B cell (primary cell): ENCODE results near the gene CDC37. TPM values are rescaled to one million over a fixed set of nuclear protein-coding genes. Genes with fewer than 3 reads are reported as not detected.
A peak's percentile ranks its signal among the peaks of the same experiment; 100 is the strongest.

Experiments used
- ATAC-seq: fragments of 200-7000 bp; cut with Tn5 transposase; one replicate; pipeline ENCODE4 v1.10.0; 2021; ENCODE audit warnings: low read depth, mild to moderate bottlenecking, moderate number of reproducible peaks, moderate library complexity
- CTCF ChIA-PET: fragments of 350-600 bp; sonication (Branson Sonifier 250); formaldehyde crosslinking; loops from one replicate; lab custom pipeline; 2021; ENCODE audit warnings: antibody characterized with exemption, inconsistent platforms; lab: Charles Lee
- POLR2A ChIA-PET: fragments of 350-600 bp; sonication (Branson Sonifier 250); formaldehyde crosslinking; loops from one replicate; lab custom pipeline; 2021; ENCODE audit warnings: antibody characterized with exemption; lab: Charles Lee
- DNase-seq: peaks from one replicate; pipeline ENCODE4 v3.0.0; 2013
- H2AFZ ChIP-seq: 2 replicates; pipeline ENCODE4 v1.6.1; 2012; ENCODE audit warnings: mild to moderate bottlenecking, low read depth, low read length; ENCODE audit not compliant: insufficient read depth, poor library complexity, severe bottlenecking
- H3K27ac ChIP-seq, 2 donors: 1 replicate in 1 of 2; 2 replicates in 1 of 2; pipeline ENCODE4 v1.5.1; 2012 to 2013; ENCODE audit warnings: low read length in 2 of 2, mild to moderate bottlenecking in 2 of 2, moderate library complexity in 1 of 2
- H3K27me3 ChIP-seq, 4 experiments: fragments of 200-600 bp in 1 of 4; sonication (generic) in 1 of 4; replicated peaks in 1 of 4; 1 replicate in 2 of 4; 2 replicates in 2 of 4; pipeline versions ENCODE4 v1.6.1 to v1.7.0; 2013 to 2016; ENCODE audit warnings: low read length in 3 of 4, mild to moderate bottlenecking in 2 of 4, mixed read lengths in 1 of 4, moderate library complexity in 1 of 4; ENCODE audit not compliant: insufficient read depth in 4 of 4, control insufficient read depth in 3 of 4; ENCODE audit errors: control extremely low read depth in 1 of 4
- H3K36me3 ChIP-seq, 2 experiments: replicated peaks in 1 of 2; 1 replicate in 1 of 2; 2 replicates in 1 of 2; pipeline versions ENCODE4 v1.6.1 to v1.7.1; 2013; ENCODE audit warnings: low read length in 1 of 2; ENCODE audit not compliant: insufficient read depth in 2 of 2, control insufficient read depth in 1 of 2; ENCODE audit errors: control extremely low read depth in 1 of 2, extremely low read depth in 1 of 2
- H3K4me1 ChIP-seq, 2 donors: fragments of 200-600 bp in 1 of 2; sonication (generic) in 1 of 2; 1 replicate in 1 of 2; 2 replicates in 1 of 2; pipeline versions ENCODE4 v1.5.1 to v1.6.1; 2013 to 2017; ENCODE audit warnings: low read length in 2 of 2; ENCODE audit not compliant: control insufficient read depth in 2 of 2, insufficient read depth in 2 of 2
- H3K4me2 ChIP-seq: replicated peaks from 2 replicates; pipeline ENCODE3; 2012; ENCODE audit warnings: mild to moderate bottlenecking, low read depth, low read length; ENCODE audit not compliant: poor library complexity, severe bottlenecking
- H3K4me3 ChIP-seq, 5 experiments: fragments of 200-600 bp in 1 of 5; sonication (generic) in 1 of 5; 1 replicate in 3 of 5; 2 replicates in 2 of 5; pipeline versions ENCODE4 v1.5.1 to v1.7.0; 2011 to 2016; ENCODE audit warnings: low read length in 4 of 5, mild to moderate bottlenecking in 4 of 5, low read depth in 2 of 5, control low read depth in 1 of 5, moderate library complexity in 1 of 5; ENCODE audit not compliant: insufficient read depth in 1 of 5; ENCODE audit errors: control extremely low read depth in 1 of 5, extremely low read depth in 1 of 5
- H3K79me2 ChIP-seq: fragments of 200-600 bp; sonication (generic); one replicate; pipeline ENCODE4 v1.6.0; 2016; ENCODE audit warnings: low read length; ENCODE audit not compliant: control insufficient read depth, insufficient read depth
- H3K9ac ChIP-seq: fragments of 200-600 bp; sonication (generic); 2 replicates; pipeline ENCODE4 v1.6.1; 2017; ENCODE audit warnings: mild to moderate bottlenecking, low read length, moderate library complexity
- H3K9me3 ChIP-seq, 3 donors: one replicate each; pipeline versions ENCODE4 v1.6.1 to v1.7.1; 2013; ENCODE audit warnings: low read length in 2 of 3; ENCODE audit not compliant: control insufficient read depth in 2 of 3, insufficient read depth in 1 of 3; ENCODE audit errors: control extremely low read depth in 1 of 3
- H4K20me1 ChIP-seq: 2 replicates; pipeline ENCODE4 v1.6.0; 2012; ENCODE audit warnings: mild to moderate bottlenecking, low read length; ENCODE audit not compliant: insufficient read depth, control insufficient read depth, poor library complexity, severe bottlenecking
- H3K27ac Mint-ChIP-seq: one replicate; pipeline ENCODE4 v1.8.0; 2021; ENCODE audit warnings: mixed read lengths
- H3K27me3 Mint-ChIP-seq: one replicate; pipeline ENCODE4 v1.8.0; 2021; ENCODE audit warnings: mixed read lengths
- H3K4me1 Mint-ChIP-seq: one replicate; pipeline ENCODE4 v1.8.0; 2021; ENCODE audit warnings: mixed read lengths
- H3K4me3 Mint-ChIP-seq: one replicate; pipeline ENCODE4 v1.8.0; 2021; ENCODE audit warnings: mixed read lengths
- H3K9me3 Mint-ChIP-seq: one replicate; pipeline ENCODE4 v1.8.0; 2022; ENCODE audit warnings: mixed read lengths; ENCODE audit not compliant: insufficient read depth
- CTCF ChIP-seq: fragments of 200-600 bp; IDR thresholded peaks from one replicate; pipeline ENCODE4 v1.8.0; 2022; ENCODE audit warnings: antibody characterized with exemption, mild to moderate bottlenecking
- EZH2 ChIP-seq: IDR thresholded peaks from 2 replicates; pipeline ENCODE4 v1.6.1; 2012; ENCODE audit warnings: borderline replicate concordance, low read depth, mild to moderate bottlenecking, moderate library complexity, low read length; ENCODE audit not compliant: insufficient read depth, poor library complexity, severe bottlenecking
- whole genome bisulfite sequencing: methylation state at CpG from one replicate; pipeline ENCODE4 v1.1.5; 2013; ENCODE audit warnings: missing lambda C conversion rate; ENCODE audit not compliant: insufficient coverage; 5-methylcytosine and 5-hydroxymethylcytosine counted together
- intact Hi-C: fragments of 100-400 bp; cut with micrococcal nuclease; formaldehyde crosslinking; loops from one replicate; pipeline ENCODE4 v1.10.0; 2022
- polyA plus RNA-seq: library from polyadenylated mRNA; depleted of rRNA; stranded (reverse); fragments of >200 nt; gene quantifications from 2 replicates; pipeline ENCODE4 v1.2.3, GENCODE V29; 2012
- total RNA-seq, 2 donors: library from RNA; stranded (reverse); fragments of 120-200 nt in 1 of 2; gene quantifications; 1 replicate in 1 of 2; 2 replicates in 1 of 2; pipeline versions ENCODE4 v1.2.3 to v1.2.4, GENCODE V29; 2013 to 2022

CDC37 gene
- total and polyA plus RNA-seq, 2 donors (not counting 1 experiment from before 2014, with no cell fraction given), result 193 to 408 TPM

- POLR2A ChIA-PET, result interaction anchor here (0.6 to 1.9 kb wide), 2 partner anchors 15 to 320 kb away, joined by 5 to 8 read pairs; partner anchors contain the start of gene CDC37
- peak overlapping the region; percentile 79 for H3K4me2 ChIP-seq
- intact Hi-C loops, result loop anchor here (5.0 kb wide), 1 partner anchor 148 kb away; the partner anchor contains the start of genes CDKN2D and KRI1
- H3K4me1 Mint-ChIP-seq, result peaks cover 68% of the 10 kb centered on the region
- H3K36me3 ChIP-seq, result no peaks in the 10 kb centered on the region
- H3K4me3 ChIP-seq, result peak overlapping the region in 3 of 5 experiments; percentile 8 to 47 (median 23)
- under 1% methylated on average over 29 of the region's 40 CpGs for WGBS
- H3K27me3 ChIP-seq, result peaks cover 0 to 70% (median 41%) of the 10 kb centered on the region in 4 experiments
- no peaks in the 10 kb centered on the region for H4K20me1 ChIP-seq
- H3K79me2 ChIP-seq, result no peaks in the 10 kb centered on the region
- peak overlapping the region; percentile 81 for H3K4me3 Mint-ChIP-seq
- H2AFZ ChIP-seq, result no peak overlapping the region
- H3K9me3 ChIP-seq, result peaks cover 0 to 35% (median 0%) of the 10 kb centered on the region in 3 donors
- peaks cover 43% of the 10 kb centered on the region for H3K27me3 Mint-ChIP-seq
- ATAC-seq, result no peak
- no peaks in the 10 kb centered on the region for H3K9me3 Mint-ChIP-seq
- DNase-seq, result no peak
- no peak overlapping the region for H3K27ac ChIP-seq
- CTCF ChIA-PET, result interaction anchor here (1.5 to 18.8 kb wide), 4 partner anchors 9 to 64 kb away, joined by 3 to 282 read pairs (median 80); partner anchors contain the start of gene CDC37
- H3K4me1 ChIP-seq, result peaks cover 74 to 77% of the 10 kb centered on the region in 2 donors
- H3K9ac ChIP-seq, result peak overlapping the region; percentile 62
- TF ChIP-seq EZH2, result no peak
- peak; percentile 12 for TF ChIP-seq CTCF
- H3K27ac Mint-ChIP-seq, result peak overlapping the region; percentile 78
These were observed 15.9 kb upstream of the CDC37 start for GRCh38 chr19:10419200-10419645.
